ENCODE results near the gene CACNA2D3.

The CACNA2D3 gene

DNA sequence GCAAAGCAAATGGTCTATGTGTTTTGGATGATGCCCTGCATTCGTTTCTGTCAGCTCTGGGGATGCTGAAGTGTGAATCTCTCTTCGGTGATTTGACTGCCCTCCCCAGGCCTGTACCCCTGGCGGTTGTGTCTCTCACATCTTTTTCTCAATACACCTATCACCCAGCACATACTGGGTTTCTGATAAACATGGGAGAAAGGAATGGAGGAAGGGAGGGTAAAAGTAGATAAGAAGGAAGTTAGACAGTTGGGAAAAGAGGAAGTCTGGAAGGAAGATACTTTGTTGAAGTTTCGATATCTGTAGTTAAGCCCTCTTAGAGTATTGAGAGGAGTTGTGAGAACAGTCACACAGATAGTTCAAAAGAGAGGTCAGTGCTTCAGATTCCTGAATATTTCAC is 841.3 kb downstream of the CACNA2D3 start:
- Histone ChIP-seq H3F3A (ENCODE audit: insufficient read depth, low read length) (no peaks in the 10 kb centered on the region), H2AFZ (ENCODE audit: low read length) (no peak overlapping the region), H3K9me3 (replicated peaks; ENCODE audit: insufficient read depth, low read length) (no peaks in the 10 kb centered on the region), H3K4me2 (ENCODE audit: low read depth, low read length) (no peak overlapping the region), H3K79me2 (ENCODE audit: low read length) (no peaks in the 10 kb centered on the region), H3K4me3 (ENCODE audit: low read length) (no peak overlapping the region), H3K27me3 (replicated peaks; ENCODE audit: insufficient read depth, low read length) (no peaks in the 10 kb centered on the region), H4K20me1 (ENCODE audit: insufficient read depth, low read length) (no peaks in the 10 kb centered on the region), H3K4me1 (ENCODE audit: low read length) (no peaks in the 10 kb centered on the region), H3K9ac (ENCODE audit: low read length) (no peak overlapping the region), H3K36me3 (replicated peaks; ENCODE audit: insufficient read depth, low read length) (no peaks in the 10 kb centered on the region), H3K9me2 (replicated peaks; ENCODE audit: insufficient read depth, low read length) (no peaks in the 10 kb centered on the region), H3K27ac (ENCODE audit: low read length) (no peak overlapping the region)
- TF ChIP-seq CTCF (IDR thresholded peaks at IDR 0.05; ENCODE audit: low read length) (no peak), EZH2 (optimal IDR thresholded peaks at IDR 0.05; ENCODE audit: low read depth, low read length) (no peak), EZH2phosphoT487 (IDR thresholded peaks at IDR 0.05; ENCODE audit: low read length) (no peak)
- DNase-seq: no peak

DNA sequence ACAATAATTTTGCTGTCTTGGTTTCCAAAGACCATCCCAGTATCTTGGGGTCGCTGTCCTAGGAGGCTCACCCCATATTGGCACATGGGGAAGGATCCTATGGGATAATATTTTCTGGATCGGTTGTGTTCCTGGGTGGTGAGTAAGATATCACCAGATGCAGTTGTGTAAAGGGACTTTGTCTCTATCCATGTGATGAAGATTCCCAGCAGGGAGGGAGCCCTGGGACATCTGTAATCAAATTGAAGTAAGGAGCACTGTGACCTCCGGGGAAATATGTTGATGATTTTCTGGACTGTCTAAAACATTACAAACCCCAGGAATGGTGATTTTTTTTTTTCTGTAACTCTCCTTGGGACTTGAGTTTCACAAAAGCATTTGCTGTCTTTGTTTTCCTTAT is 841.7 kb downstream of the CACNA2D3 start:
- no peaks in the 10 kb centered on the region for H3K4me1 ChIP-seq (ENCODE audit: low read length)
- H3K9me3 ChIP-seq (replicated peaks; ENCODE audit: insufficient read depth, low read length): no peaks in the 10 kb centered on the region
- TF ChIP-seq EZH2phosphoT487 (IDR thresholded peaks at IDR 0.05; ENCODE audit: low read length): no peak
- no peak for TF ChIP-seq EZH2 (optimal IDR thresholded peaks at IDR 0.05; ENCODE audit: low read depth, low read length)
- no peak for TF ChIP-seq CTCF (IDR thresholded peaks at IDR 0.05; ENCODE audit: low read length)
- H3F3A ChIP-seq (ENCODE audit: insufficient read depth, low read length): no peaks in the 10 kb centered on the region
- H3K36me3 ChIP-seq (replicated peaks; ENCODE audit: insufficient read depth, low read length): no peaks in the 10 kb centered on the region
- no peaks in the 10 kb centered on the region for H3K79me2 ChIP-seq (ENCODE audit: low read length)
- H3K4me2 ChIP-seq (ENCODE audit: low read depth, low read length): no peak overlapping the region
- H3K27me3 ChIP-seq (replicated peaks; ENCODE audit: insufficient read depth, low read length): no peaks in the 10 kb centered on the region
- H2AFZ ChIP-seq (ENCODE audit: low read length): no peak overlapping the region
- no peak for DNase-seq
- H4K20me1 ChIP-seq (ENCODE audit: insufficient read depth, low read length): no peaks in the 10 kb centered on the region
- H3K9me2 ChIP-seq (replicated peaks; ENCODE audit: insufficient read depth, low read length): no peaks in the 10 kb centered on the region
- H3K27ac ChIP-seq (ENCODE audit: low read length): no peak overlapping the region
- no peak overlapping the region for H3K4me3 ChIP-seq (ENCODE audit: low read length)
- H3K9ac ChIP-seq (ENCODE audit: low read length): no peak overlapping the region

- H3K9me3 ChIP-seq (replicated peaks; ENCODE audit: insufficient read depth, low read length): no peaks in the 10 kb centered on the region
- no peaks in the 10 kb centered on the region for H4K20me1 ChIP-seq (ENCODE audit: insufficient read depth, low read length)
- H3K27ac ChIP-seq (ENCODE audit: low read length): no peak overlapping the region
- no peak overlapping the region for H3K4me2 ChIP-seq (ENCODE audit: low read depth, low read length)
- no peaks in the 10 kb centered on the region for H3F3A ChIP-seq (ENCODE audit: insufficient read depth, low read length)
- H3K27me3 ChIP-seq (replicated peaks; ENCODE audit: insufficient read depth, low read length): no peaks in the 10 kb centered on the region
- no peak overlapping the region for H3K9ac ChIP-seq (ENCODE audit: low read length)
- H2AFZ ChIP-seq (ENCODE audit: low read length): no peak overlapping the region
- no peaks in the 10 kb centered on the region for H3K4me1 ChIP-seq (ENCODE audit: low read length)
- H3K36me3 ChIP-seq (replicated peaks; ENCODE audit: insufficient read depth, low read length): no peaks in the 10 kb centered on the region
- no peak for DNase-seq
- no peaks in the 10 kb centered on the region for H3K79me2 ChIP-seq (ENCODE audit: low read length)
- H3K4me3 ChIP-seq (ENCODE audit: low read length): no peak overlapping the region
- TF ChIP-seq CTCF (IDR thresholded peaks at IDR 0.05; ENCODE audit: low read length) (no peak), EZH2 (optimal IDR thresholded peaks at IDR 0.05; ENCODE audit: low read depth, low read length) (no peak), EZH2phosphoT487 (IDR thresholded peaks at IDR 0.05; ENCODE audit: low read length) (no peak)
- H3K9me2 ChIP-seq (replicated peaks; ENCODE audit: insufficient read depth, low read length): no peaks in the 10 kb centered on the region
Observed at GRCh38 chr3:54965746-54966145, 843.4 kb downstream of the CACNA2D3 start.
